CD14-positive monocyte (primary cell): ENCODE data around the gene SLC25A2. TPM values are rescaled to one million over a fixed set of nuclear protein-coding genes. Genes with fewer than 3 reads are reported as not detected.

Experiments used
- DNase-seq, 3 donors: peaks; one replicate each; pipeline ENCODE4 v3.0.0-alpha.2; 2011 to 2022
- H2AFZ ChIP-seq: 2 replicates; pipeline ENCODE4 v1.6.0; 2012; ENCODE audit warnings: mild to moderate bottlenecking, low read depth, low read length, inconsistent platforms; ENCODE audit not compliant: insufficient read depth, poor library complexity, severe bottlenecking
- H3K27ac ChIP-seq, 2 donors: 1 replicate in 1 of 2; 2 replicates in 1 of 2; pipeline ENCODE4 v1.5.1; 2012 to 2013; ENCODE audit warnings: low read length in 2 of 2, control low read depth in 1 of 2, inconsistent platforms in 1 of 2, low read depth in 1 of 2, mild to moderate bottlenecking in 1 of 2
- H3K27me3 ChIP-seq, 2 donors: one replicate each; pipeline versions ENCODE4 v1.6.0 to v1.6.1; 2011 to 2013; ENCODE audit warnings: low read length in 2 of 2; ENCODE audit not compliant: control insufficient read depth in 2 of 2, insufficient read depth in 2 of 2
- H3K36me3 ChIP-seq, 2 donors: replicated peaks in 1 of 2; 1 replicate in 1 of 2; 2 replicates in 1 of 2; pipeline versions ENCODE4 v1.5.1 to v1.6.1; 2012 to 2013; ENCODE audit warnings: low read length in 2 of 2, control low read depth in 1 of 2, inconsistent platforms in 1 of 2, mild to moderate bottlenecking in 1 of 2; ENCODE audit not compliant: insufficient read depth in 2 of 2, control insufficient read depth in 1 of 2
- H3K4me1 ChIP-seq, 2 donors: 1 replicate in 1 of 2; 2 replicates in 1 of 2; pipeline versions ENCODE4 v1.5.1 to v1.6.1; 2012 to 2013; ENCODE audit warnings: low read length in 2 of 2, control low read depth in 1 of 2, inconsistent platforms in 1 of 2, mild to moderate bottlenecking in 1 of 2, moderate library complexity in 1 of 2; ENCODE audit not compliant: insufficient read depth in 2 of 2, control insufficient read depth in 1 of 2
- H3K4me2 ChIP-seq: replicated peaks from 2 replicates; pipeline ENCODE3; 2012; ENCODE audit warnings: low read length, moderate library complexity, mild to moderate bottlenecking; ENCODE audit not compliant: poor library complexity, severe bottlenecking; ENCODE audit errors: extremely low read depth
- H3K4me3 ChIP-seq, 3 experiments: fragments of 200-600 bp in 1 of 3; sonication (generic) in 1 of 3; replicated peaks in 1 of 3; 1 replicate in 2 of 3; 2 replicates in 1 of 3; pipeline ENCODE4 v1.5.1; 2011 to 2013; ENCODE audit warnings: low read length in 3 of 3, mild to moderate bottlenecking in 3 of 3, control low read depth in 2 of 3, low read depth in 2 of 3, inconsistent platforms in 1 of 3, moderate library complexity in 1 of 3
- H3K79me2 ChIP-seq: 2 replicates; pipeline ENCODE4 v1.6.0; 2012; ENCODE audit warnings: mild to moderate bottlenecking, control low read depth, inconsistent platforms, low read length, moderate library complexity; ENCODE audit not compliant: insufficient read depth
- H3K9ac ChIP-seq: 2 replicates; pipeline ENCODE4 v1.6.0; 2017; ENCODE audit warnings: low read length, mild to moderate bottlenecking; ENCODE audit not compliant: insufficient read depth, poor library complexity, severe bottlenecking
- H3K9me3 ChIP-seq, 2 donors: replicated peaks in 1 of 2; 1 replicate in 1 of 2; 2 replicates in 1 of 2; pipeline versions ENCODE4 v1.5.1 to v1.6.1; 2012 to 2013; ENCODE audit warnings: low read length in 2 of 2, control low read depth in 1 of 2; ENCODE audit not compliant: control insufficient read depth in 1 of 2, insufficient read depth in 1 of 2
- H4K20me1 ChIP-seq: 2 replicates; pipeline ENCODE4 v1.6.0; 2012; ENCODE audit warnings: mild to moderate bottlenecking, low read length, control low read depth, moderate library complexity; ENCODE audit not compliant: insufficient read depth
- H3K27ac Mint-ChIP-seq, 7 donors: one replicate each; pipeline ENCODE4 v1.8.0; 2020; ENCODE audit warnings: mild to moderate bottlenecking in 7 of 7, mixed read lengths in 7 of 7, moderate library complexity in 6 of 7, inconsistent platforms in 2 of 7
- H3K27me3 Mint-ChIP-seq, 3 donors: one replicate each; pipeline ENCODE4 v1.8.0; 2021 to 2022; ENCODE audit warnings: low read depth in 3 of 3, mild to moderate bottlenecking in 3 of 3, mixed read lengths in 3 of 3, moderate library complexity in 3 of 3, inconsistent platforms in 1 of 3
- H3K36me3 Mint-ChIP-seq, 2 donors: one replicate each; pipeline ENCODE4 v1.8.0; 2020; ENCODE audit warnings: mixed read lengths in 2 of 2, inconsistent platforms in 1 of 2, mild to moderate bottlenecking in 1 of 2
- H3K4me1 Mint-ChIP-seq: one replicate; pipeline ENCODE4 v1.8.0; 2020; ENCODE audit warnings: mild to moderate bottlenecking, mixed read lengths
- H3K4me3 Mint-ChIP-seq, 2 donors: one replicate each; pipeline ENCODE4 v1.8.0; 2020; ENCODE audit warnings: mild to moderate bottlenecking in 2 of 2, mixed read lengths in 2 of 2, moderate library complexity in 1 of 2
- H3K9me3 Mint-ChIP-seq, 7 donors: one replicate each; pipeline ENCODE4 v1.8.0; 2020 to 2022; ENCODE audit warnings: mixed read lengths in 7 of 7, mild to moderate bottlenecking in 6 of 7, moderate library complexity in 6 of 7, inconsistent platforms in 2 of 7
- WGBS: methylation state at CpG from one replicate; pipeline ENCODE4 v1.1.5; 2013; ENCODE audit warnings: missing lambda C conversion rate; ENCODE audit not compliant: insufficient coverage; 5-methylcytosine and 5-hydroxymethylcytosine counted together
- intact Hi-C, 2 donors: fragments of 100-400 bp; cut with micrococcal nuclease; formaldehyde crosslinking; loops; one replicate each; pipeline versions ENCODE4 v1.15.0 to v1.15.1; 2023
- polyA minus RNA-seq: library from RNA; depleted of rRNA, polyadenylated mRNA; stranded (reverse); fragments of >200 nt; gene quantifications from 2 replicates; pipeline ENCODE4 v1.2.3, GENCODE V29; 2012
- polyA plus RNA-seq, 3 donors: library from polyadenylated mRNA; depleted of rRNA in 1 of 3; unstranded in 2 of 3; stranded (reverse) in 1 of 3; fragments of 300-500 nt in 2 of 3; fragments of >200 nt in 1 of 3; fragmentation: Illumina TruSeq in 2 of 3; gene quantifications; 1 replicate in 2 of 3; 2 replicates in 1 of 3; pipeline ENCODE4 v1.2.3, GENCODE V29; 2012 to 2021
- total RNA-seq, 12 experiments: library from RNA in 1 of 12; stranded (reverse) in 1 of 12; fragments of 120-200 nt in 1 of 12; gene quantifications; one replicate each; pipeline ENCODE4 v1.2.4 and lab custom pipeline; 2013 to 2026; ENCODE audit warnings: mixed read lengths in 6 of 12, inconsistent platforms in 1 of 12
- TF ChIP-seq, protein P1 (sequence below): fragments of 200-600 bp; IDR thresholded peaks from one replicate; pipeline ENCODE4 v1.8.0; 2022; ENCODE audit warnings: antibody characterized with exemption, mild to moderate bottlenecking

The SLC25A2 gene
- total RNA-seq (2013): 0.08 TPM
- not detected for polyA plus RNA-seq
- polyA minus RNA-seq: not detected in 2 replicates
- total RNA-seq (lab: John Stamatoyannopoulos, UW): 0 to 0.50 (median 0.12) reads per million in 11 experiments

DNA sequence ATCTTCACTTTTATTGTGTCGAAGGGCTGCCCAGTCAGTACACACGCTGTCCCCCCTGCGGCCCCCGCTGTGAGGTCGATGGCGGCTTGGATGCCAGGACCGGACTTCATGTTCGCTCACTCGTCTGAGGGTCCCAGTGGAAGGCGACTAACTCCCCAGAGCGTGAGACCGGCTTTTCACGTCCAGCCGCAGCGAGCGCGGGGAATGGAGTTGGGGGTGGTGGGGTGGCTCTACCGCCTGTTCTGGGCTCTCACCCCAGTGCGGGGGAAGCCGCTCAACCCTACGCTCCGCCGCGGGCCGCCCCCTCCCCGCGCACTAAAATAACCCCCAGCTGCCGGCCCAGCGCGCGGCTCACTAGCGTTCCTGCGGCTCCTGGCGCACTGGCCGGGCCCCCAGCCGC, at the start of gene SLC25A2:
Gene SLC25A2, minus strand, starts transcription at position 294 of the 400 bp plus-strand sequence. Its CDS starts 184 bp downstream, at position 110.
- H4K20me1 ChIP-seq: no peaks in the 10 kb centered on the region
- TF ChIP-seq, protein P1, sequence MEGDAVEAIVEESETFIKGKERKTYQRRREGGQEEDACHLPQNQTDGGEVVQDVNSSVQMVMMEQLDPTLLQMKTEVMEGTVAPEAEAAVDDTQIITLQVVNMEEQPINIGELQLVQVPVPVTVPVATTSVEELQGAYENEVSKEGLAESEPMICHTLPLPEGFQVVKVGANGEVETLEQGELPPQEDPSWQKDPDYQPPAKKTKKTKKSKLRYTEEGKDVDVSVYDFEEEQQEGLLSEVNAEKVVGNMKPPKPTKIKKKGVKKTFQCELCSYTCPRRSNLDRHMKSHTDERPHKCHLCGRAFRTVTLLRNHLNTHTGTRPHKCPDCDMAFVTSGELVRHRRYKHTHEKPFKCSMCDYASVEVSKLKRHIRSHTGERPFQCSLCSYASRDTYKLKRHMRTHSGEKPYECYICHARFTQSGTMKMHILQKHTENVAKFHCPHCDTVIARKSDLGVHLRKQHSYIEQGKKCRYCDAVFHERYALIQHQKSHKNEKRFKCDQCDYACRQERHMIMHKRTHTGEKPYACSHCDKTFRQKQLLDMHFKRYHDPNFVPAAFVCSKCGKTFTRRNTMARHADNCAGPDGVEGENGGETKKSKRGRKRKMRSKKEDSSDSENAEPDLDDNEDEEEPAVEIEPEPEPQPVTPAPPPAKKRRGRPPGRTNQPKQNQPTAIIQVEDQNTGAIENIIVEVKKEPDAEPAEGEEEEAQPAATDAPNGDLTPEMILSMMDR: no peak
- no peak within 1 kb of the TSS for H3K9ac ChIP-seq
- no peak within 1 kb of the TSS for H3K27ac ChIP-seq
- WGBS: 67% methylated on average over 36 of the region's 36 CpGs
- H3K9me3 ChIP-seq: peaks cover 79 to 95% of the 10 kb centered on the region in 2 donors
- Mint-ChIP-seq H3K27ac (no peak within 1 kb of the TSS), H3K27me3 (no peaks in the 10 kb centered on the region), H3K9me3 (peaks cover 44 to 88% (median 78%) of the 10 kb centered on the region in 7 donors), H3K36me3 (no peaks in the 10 kb centered on the region), H3K4me1 (no peaks in the 10 kb centered on the region), H3K4me3 (no peak within 1 kb of the TSS)
- H3K4me2 ChIP-seq: no peak within 1 kb of the TSS
- no peak for DNase-seq
- intact Hi-C loops: no loop called here
- H3K27me3 ChIP-seq: no peaks in the 10 kb centered on the region
- no peaks in the 10 kb centered on the region for H3K4me1 ChIP-seq
- no peaks in the 10 kb centered on the region for H3K36me3 ChIP-seq
- no peak within 1 kb of the TSS for H2AFZ ChIP-seq
- H3K79me2 ChIP-seq: no peaks in the 10 kb centered on the region
- H3K4me3 ChIP-seq: peak within 1 kb of the TSS in 1 of 3 experiments; percentile 21

DNA sequence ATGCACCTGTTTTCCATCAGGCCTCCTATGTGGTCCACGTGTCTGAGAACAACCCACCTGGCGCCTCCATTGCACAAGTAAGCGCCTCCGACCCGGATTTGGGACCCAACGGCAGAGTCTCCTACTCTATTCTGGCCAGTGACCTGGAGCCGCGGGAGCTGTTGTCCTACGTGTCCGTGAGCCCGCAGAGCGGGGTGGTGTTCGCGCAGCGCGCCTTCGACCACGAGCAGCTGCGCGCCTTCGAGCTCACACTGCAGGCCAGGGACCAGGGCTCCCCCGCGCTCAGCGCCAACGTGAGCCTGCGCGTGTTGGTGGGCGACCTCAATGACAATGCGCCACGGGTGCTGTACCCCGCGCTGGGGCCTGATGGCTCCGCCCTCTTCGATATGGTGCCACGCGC, 47.7 kb upstream of the SLC25A2 start:
- H3K36me3 Mint-ChIP-seq: peaks cover 5 to 6% of the 10 kb centered on the region in 2 donors
- H3K27me3 Mint-ChIP-seq: peaks cover 29 to 58% (median 53%) of the 10 kb centered on the region in 3 donors
- no peak overlapping the region for H3K4me2 ChIP-seq
- TF ChIP-seq, protein P1: no peak
- no peaks in the 10 kb centered on the region for H3K36me3 ChIP-seq
- H3K4me3 ChIP-seq: no peak overlapping the region
- no peak overlapping the region for H2AFZ ChIP-seq
- peaks cover 21 to 67% of the 10 kb centered on the region in 2 donors for H3K27me3 ChIP-seq
- H3K79me2 ChIP-seq: no peaks in the 10 kb centered on the region
- H3K9ac ChIP-seq: no peak overlapping the region
- H3K27ac ChIP-seq: no peak overlapping the region
- peaks cover 51 to 81% of the 10 kb centered on the region in 2 donors for H3K9me3 ChIP-seq
- peak overlapping the region in 1 of 2 donors; percentile 31 for H3K4me3 Mint-ChIP-seq
- intact Hi-C loops: no loop called here
- H3K27ac Mint-ChIP-seq: no peak overlapping the region
- 35% methylated on average over 21 of the region's 36 CpGs for WGBS
- DNase-seq: no peak
- H3K4me1 ChIP-seq: no peaks in the 10 kb centered on the region
- no peaks in the 10 kb centered on the region for H4K20me1 ChIP-seq
- no peaks in the 10 kb centered on the region for H3K4me1 Mint-ChIP-seq
- H3K9me3 Mint-ChIP-seq: peaks cover 38 to 81% (median 66%) of the 10 kb centered on the region in 7 donors
